LoVo (cell line): Measurements from ENCODE around the gene MYO18A.
"Not testable (repeated sequence)": the region's sequence is repeated elsewhere in the genome, so short reads cannot be mapped to it uniquely, and the experiment has no call there.

Source experiments
- DNase-seq: peaks from one replicate; pipeline ENCODE4 v3.0.0-alpha.2; 2016; ENCODE audit warnings: low spot score

MYO18A gene

GRCh38 chr17:29148790-29149430 is 31.3 kb downstream of the MYO18A start:
- peak; percentile 90 for DNase-seq

- no peak for DNase-seq
Observed at GRCh38 chr17:29148257-29148789, 31.9 kb downstream of the MYO18A start.

GRCh38 chr17:29147682-29148081 is 32.5 kb downstream of the MYO18A start:
- DNase-seq: no peak

GRCh38 chr17:29147228-29147627 is 33.0 kb downstream of the MYO18A start:
- not testable (repeated sequence) for DNase-seq

- no peak for DNase-seq
Observed at GRCh38 chr17:29146369-29146972, 33.7 kb downstream of the MYO18A start.

- peak; percentile 59 for DNase-seq
Observed at GRCh38 chr17:29145289-29146073, 34.7 kb downstream of the MYO18A start.

- no peak for DNase-seq
Observed at GRCh38 chr17:29143894-29144293, 36.3 kb downstream of the MYO18A start.

- DNase-seq: no peak
Observed at GRCh38 chr17:29141514-29141876, 38.7 kb downstream of the MYO18A start.

- no peak for DNase-seq
Observed at GRCh38 chr17:29140631-29141513, 39.3 kb downstream of the MYO18A start.

- DNase-seq: no peak
Observed at GRCh38 chr17:29140051-29140621, 40.1 kb downstream of the MYO18A start.

GRCh38 chr17:29138971-29139691 is 41.1 kb downstream of the MYO18A start:
- no peak for DNase-seq

GRCh38 chr17:29138184-29138955 is 41.8 kb downstream of the MYO18A start:
- no peak for DNase-seq

GRCh38 chr17:29136998-29137730 is 43.0 kb downstream of the MYO18A start:
- DNase-seq: no peak

GRCh38 chr17:29135464-29135863 is 44.7 kb downstream of the MYO18A start:
- no peak for DNase-seq

GRCh38 chr17:29133121-29133713 is 47.0 kb downstream of the MYO18A start:
- DNase-seq: no peak

- DNase-seq: no peak
Observed at GRCh38 chr17:29131814-29132682, 48.1 kb downstream of the MYO18A start.

GRCh38 chr17:29129731-29130130 is 50.5 kb downstream of the MYO18A start:
- no peak for DNase-seq

GRCh38 chr17:29127840-29128239 is 52.4 kb downstream of the MYO18A start:
- no peak for DNase-seq
